Mucosa of gallbladder (tissue), 1 donor: Measurements from ENCODE around the gene FHIT. TPM values are rescaled to one million over a fixed set of nuclear protein-coding genes. Genes with fewer than 3 reads are reported as not detected.
A peak's percentile ranks its signal among the peaks of the same experiment; 100 is the strongest.

Experiments
- DNase-seq: peaks from one replicate; pipeline ENCODE4 v3.0.0-alpha.2; 2020; ENCODE audit warnings: low spot score
- total RNA-seq: library from RNA; stranded (reverse); gene quantifications from one replicate; pipeline ENCODE4 v1.2.1, GENCODE V29; 2021
- donor health status: DM: no; HTN: no; CAD: no.

The FHIT gene
- total RNA-seq, 1 donor from 2014 or later, result 38.6 TPM

DNA sequence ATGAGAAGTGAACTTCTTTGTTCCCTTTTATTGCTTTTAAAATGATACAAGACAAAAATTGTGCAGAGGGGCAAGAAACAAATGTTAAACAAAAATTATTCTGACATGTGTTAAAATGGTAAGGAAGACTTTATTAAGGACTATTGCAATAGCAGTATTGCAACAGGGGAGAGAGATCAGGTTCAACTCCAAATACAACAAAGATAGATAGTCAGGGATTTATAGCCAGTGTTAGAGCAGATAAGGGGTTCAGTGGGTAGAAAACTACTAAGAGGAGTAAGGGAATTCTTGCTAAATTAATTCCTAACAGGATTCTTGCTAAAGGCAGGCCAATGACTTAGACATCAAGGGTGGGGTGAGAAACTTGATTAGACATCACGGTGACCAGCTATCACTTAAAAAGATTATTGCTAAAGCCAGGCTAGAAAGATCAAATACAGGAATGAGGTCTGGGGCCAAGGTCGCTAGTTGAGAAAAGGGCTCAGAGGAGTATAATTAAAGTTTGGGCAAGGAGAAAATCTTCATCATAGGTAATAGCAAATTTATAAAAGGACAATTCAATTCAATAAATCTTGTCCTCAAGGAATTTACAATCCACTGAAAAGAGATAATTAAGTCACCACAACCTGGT lies 81.5 kb downstream of the FHIT start:
- no peak for DNase-seq

DNA sequence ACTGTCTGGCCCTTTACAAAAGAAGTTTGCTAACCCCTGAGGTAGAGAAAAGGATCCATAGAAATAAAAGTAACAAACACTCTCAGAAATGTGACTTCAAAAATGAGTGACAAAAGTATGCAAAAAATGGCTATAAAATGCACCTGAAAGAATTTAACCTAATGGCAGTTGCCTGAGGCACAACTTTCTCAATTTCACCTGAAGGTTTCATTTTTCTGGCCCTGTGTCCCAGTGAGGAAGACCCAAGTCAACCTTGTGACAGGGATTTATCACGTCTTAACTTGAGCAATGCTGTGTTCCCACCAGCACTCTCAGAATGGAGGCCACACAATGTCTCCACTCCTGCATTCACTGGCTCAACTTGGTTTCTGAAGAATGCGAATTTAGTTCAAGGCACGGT lies 83.0 kb downstream of the FHIT start:
- DNase-seq, result no peak

DNA sequence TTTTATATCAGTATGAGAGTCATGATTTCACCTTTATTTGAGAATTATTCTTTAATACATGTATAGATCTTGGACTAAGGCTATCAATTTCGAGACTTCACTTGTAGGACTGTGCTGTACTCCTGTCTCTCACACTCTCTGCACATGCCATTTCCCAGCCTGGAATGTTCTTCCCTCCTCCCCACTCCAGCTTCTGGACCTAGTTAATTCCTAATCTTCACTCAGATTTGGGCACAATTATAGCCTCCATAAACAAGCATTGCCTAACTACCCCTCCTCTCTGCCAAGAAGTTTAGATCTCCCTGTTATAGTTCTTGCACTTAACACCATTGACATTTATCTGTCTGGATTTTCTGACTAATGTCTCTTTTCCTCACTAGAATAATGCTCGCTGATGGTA lies 88.3 kb downstream of the FHIT start:
- no peak for DNase-seq

DNA sequence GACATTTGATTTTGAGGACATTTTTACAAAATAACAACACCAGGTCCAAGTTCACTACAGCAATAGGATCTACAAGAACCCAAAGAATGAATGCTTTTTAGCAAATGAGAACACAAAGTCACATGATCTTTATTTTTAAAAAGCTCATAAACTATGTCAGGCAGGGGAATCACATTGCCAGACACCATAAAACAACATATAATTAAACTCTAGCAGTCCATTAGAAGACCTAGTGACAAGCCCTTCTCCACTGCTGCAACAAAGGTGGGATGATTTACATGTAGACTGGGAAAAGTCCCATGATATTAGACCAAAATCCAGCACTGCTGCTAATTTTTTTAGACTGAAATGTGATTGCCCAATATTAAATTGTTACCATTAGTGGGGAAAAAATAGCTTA lies 92.6 kb downstream of the FHIT start:
- DNase-seq, result no peak

DNA sequence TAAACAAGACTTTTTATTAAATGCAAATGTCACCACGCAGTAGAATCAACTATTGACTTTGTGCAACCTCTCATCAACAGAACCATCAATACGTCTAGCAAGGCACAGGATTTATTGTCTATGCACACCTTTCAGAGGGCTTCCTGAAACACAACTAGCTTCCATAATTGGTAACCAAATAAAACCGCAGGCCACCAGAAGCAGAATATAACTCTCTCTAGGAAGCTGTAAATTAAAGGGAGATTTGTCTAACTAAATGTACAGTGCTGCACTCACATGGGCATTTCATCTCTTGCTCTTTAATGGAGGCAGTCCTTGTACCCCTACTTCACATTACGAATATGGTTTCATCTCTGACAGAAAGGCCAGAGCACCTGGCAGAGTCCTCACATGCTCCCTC lies 93.0 kb downstream of the FHIT start:
- no peak for DNase-seq

DNA sequence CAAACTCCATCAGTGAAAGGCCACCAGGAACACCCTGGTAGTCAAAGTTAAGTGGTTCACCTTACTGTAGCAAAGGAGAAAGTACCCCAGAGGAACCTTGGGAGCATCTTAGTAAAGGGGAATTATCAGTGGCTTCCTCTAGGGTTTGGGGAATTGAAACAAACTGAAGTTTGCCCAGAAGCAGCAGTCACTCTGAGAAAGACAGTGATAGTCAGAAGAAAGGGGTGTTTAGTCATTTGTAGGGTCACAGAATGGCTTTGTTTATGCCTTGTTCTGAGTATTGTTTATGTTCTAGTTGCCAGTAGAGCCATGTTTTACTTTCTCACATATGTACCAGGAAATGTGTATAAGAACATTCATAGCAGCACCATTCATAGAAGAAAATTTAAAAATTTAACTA lies 93.8 kb downstream of the FHIT start:
- DNase-seq, result no peak

DNA sequence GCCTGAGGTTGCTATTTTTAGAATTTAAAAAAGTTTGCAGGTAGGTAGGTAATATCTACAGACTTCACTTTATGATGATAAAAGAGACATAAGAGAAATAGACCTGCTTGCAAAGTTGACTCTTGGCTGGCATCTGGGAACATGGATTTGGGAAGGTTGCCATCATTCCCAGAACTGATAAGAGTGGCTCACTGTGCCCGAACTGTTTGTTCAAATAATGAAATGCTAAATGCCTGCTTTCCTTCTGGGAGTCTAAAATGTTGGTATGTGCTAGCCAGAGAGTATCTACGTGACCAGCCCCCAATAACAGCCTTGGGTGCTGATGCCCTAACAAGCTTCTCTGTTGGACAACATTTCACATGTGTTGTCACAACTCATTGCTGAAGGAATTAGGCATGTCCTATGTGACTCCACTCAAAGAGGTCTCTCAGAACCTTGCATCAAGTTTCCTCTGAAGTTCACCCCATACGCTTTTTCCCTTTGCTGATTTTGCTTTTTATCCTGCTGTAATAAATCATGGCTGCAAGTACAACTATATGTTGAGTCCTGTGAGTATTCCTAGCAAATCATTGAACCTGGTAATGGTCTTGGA lies 95.5 kb downstream of the FHIT start:
- peak; percentile 27 for DNase-seq

DNA sequence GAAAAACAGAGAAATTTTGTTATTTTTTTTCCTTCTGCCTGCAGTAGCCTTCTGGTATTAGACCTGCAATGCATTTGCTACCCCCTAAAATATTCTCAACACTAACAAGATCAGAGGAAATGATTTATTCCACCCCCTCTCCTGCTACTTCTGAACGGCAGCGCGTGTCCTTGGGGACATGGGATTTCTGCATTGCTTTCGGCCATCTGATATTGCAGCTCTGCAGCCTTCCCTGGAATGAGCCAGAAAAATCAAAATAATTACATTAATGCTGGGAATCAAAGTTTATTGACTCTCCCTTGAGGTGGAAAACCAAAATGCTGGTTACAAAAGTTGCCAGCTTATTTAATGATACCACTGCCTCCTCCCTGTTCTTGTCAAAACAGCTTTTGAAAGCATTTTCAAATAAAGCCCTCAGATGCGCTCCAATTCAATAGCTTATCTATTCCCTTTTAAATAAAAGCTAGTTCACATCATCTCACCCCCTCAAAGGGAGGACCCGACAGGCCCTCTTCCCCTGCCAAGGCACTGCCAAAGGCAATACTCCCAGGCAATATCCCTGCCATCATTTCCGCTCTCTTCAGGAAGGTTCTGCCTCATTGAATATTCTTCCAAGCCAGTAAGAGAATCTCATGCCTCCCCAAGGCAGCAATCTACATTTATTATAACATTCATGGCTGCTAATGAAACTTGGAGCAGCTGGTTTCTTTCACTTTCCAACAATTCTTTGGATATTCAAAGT lies 96.6 kb downstream of the FHIT start:
- DNase-seq, result no peak

DNA sequence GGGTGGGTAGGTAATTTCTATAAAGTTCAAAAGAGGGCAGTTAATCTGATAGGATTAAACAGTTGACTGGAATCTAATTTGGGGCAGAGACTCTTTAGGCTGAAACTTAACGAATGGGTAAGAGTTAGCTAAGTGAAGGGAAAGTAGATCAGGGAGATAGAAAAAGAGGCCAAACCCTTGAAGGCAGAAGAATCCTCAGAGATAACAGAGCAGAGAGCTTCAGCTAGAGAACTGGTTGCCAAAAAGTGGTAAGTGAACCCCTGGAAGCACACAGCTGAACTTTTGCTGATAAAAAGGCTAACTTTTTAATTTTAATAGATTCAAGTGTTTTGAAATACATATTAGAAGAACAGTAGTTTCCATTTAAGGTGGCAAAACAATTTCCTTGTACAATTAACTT lies 99.2 kb downstream of the FHIT start:
- no peak for DNase-seq

DNA sequence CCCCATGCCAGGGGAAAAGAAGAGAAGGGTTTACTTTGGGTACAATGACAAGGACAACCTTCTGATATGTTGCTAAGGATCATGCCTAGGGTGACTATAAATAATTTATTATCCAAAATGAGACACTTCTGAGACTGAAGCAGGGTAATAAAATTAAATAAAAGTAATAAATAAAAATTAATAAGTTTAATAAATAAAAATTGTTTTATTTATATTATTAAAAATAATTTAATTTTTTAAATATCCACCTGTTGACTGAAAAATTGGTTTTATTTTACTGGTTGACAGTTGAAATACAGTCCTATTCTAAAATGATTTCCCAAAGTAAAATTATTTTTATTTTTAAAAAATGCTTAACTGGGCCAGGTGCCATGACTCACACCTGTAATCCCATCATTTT lies 102.0 kb downstream of the FHIT start:
- DNase-seq, result no peak

DNA sequence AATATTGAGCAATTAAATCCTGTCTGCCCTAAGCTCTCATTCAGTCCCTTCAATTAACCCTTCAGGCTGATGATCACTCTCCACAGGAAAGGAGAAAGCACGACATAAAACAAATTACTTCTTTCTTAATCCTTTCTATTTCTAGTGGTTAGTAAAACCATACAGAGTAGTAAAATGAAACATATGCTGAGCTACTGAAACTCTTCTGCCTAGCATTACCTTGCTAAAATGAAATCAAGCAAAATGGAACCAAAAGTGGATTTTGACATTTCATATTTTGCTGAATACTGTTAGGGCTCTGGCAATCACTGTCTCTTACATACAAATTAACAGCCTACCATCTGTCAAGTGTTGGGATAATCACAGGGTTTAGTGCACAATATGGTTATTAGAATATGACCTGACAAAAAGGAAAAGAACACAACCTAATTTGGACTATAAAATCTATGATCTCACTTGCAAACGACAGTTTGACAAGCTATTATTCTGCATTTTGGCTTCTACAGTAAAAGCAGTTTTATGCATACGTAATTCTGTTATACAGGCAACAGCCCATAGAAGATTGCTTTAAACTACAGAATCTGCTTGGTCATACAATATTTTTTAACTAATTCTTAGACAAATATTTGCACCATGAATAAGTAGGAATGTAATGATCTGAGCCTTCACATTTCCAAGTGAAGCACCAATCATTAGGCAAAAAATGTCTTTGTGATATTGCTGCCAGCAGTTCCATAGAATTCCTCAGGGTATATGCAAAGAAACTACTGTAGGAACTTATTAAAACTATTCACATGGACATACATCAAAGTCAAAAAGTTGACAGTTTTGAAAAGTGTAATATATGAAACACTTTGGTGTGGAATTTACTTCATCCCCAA lies 105.0 kb downstream of the FHIT start:
- DNase-seq, result no peak

DNA sequence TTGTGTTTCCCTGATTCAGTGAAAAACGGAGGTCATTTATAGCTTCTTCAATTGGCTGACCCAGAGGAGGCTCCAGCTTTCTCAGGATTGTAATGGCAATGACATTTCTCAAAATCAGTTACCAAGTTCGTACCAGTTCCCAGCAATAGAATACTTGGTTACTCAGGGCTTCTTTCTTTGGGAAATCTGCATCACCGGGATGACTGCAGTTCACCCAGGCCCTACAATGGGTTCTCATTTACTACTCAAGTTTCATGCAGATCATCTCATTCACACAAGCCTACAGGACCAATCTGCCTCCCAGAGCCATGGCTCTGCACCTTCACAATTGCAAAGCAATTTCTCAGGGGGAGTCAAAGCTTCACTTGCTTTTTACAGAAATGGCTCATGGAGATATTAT lies 109.6 kb downstream of the FHIT start:
- DNase-seq, result no peak

DNA sequence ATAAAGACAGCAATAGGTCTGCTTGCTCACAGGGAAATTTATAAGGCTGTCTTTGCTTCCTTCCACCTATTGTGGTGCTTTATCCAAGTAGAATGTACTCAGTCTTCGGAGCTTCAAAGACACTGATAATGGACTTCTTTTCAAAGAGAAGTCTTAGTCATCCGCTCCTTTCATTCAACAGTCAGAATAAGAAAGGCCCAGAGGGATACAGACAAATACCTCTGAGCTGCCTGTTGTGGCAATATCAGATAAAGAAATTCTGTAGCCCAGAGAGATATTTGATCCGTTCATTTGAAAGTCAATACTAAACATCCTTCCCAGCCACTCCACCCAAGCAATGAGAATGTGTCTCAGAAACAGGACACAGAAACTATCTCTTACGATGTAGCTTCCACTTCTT lies 110.0 kb downstream of the FHIT start:
- no peak for DNase-seq

DNA sequence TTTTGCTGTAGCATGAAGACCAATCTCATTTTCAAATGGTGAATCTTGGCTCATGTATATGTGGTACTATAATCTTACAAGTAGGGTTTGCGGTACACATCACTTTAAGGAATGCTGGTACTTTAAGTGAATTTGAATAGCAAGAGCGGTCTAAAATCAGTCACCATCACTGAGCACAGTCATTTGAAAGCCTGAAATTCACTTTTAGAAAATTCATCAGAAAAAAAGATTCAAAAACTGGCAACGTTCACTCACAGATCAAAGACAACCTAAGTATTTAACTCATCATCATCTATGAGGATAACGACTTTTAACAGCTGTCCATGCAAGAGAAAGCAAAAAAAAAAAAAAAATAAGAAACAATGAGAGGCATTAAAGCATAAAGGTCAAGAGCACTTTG lies 111.6 kb downstream of the FHIT start:
- no peak for DNase-seq

DNA sequence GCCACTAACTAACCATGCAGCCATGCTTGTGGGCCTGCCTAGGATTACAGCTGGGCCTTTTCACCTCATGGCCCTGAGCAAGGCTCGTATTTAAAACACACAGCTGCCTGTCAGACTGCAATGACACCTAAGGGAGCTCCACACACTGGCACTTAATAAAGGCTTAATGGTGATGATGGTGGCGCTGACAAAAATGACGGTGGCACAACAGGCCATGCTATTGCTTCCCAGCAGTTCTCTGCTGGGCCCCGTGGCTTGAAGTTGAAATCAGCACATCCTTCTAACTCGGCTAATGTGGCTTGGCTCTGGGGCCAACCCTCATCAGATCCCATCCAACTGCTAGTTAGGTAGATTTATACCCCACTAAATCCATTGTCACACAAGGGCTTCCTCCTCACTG lies 112.9 kb downstream of the FHIT start:
- no peak for DNase-seq

DNA sequence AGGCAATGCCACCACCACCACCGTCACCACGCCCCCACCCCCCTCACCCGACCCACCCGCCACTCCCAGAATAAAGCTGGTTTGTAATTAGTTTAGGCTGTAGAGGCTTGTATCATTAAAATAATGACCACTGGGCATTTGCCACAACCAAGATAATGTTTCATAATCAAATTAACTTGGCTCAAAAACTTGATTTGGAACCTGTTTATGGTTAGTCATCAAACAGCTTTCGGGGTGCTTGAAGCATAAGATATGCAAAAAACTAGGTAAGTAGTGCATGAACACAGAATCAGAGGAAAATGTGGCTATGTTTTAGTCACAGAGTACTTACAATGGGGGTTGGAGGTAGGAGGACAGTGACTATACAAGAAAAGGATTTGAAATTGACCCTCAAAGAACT lies 115.1 kb downstream of the FHIT start:
- no peak for DNase-seq

DNA sequence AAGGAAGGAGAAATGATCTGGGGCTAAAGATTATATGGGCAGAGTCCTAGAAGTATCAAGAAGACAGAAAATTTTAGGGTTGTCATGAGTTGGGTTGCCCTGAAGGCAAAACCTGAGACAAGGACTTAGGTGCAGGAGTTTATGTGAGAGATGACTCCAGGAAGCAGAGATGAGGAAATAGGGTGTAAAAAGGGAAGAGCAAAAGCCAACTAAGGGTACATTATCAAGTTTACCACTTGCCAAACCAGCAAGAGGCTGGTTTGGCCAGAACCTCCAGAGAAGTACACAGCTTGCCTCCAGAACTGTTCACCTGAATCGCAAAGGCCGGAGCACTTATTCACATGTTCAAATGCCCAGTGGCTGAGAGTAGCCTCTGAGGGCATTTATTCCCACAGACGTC lies 116.7 kb downstream of the FHIT start:
- no peak for DNase-seq

DNA sequence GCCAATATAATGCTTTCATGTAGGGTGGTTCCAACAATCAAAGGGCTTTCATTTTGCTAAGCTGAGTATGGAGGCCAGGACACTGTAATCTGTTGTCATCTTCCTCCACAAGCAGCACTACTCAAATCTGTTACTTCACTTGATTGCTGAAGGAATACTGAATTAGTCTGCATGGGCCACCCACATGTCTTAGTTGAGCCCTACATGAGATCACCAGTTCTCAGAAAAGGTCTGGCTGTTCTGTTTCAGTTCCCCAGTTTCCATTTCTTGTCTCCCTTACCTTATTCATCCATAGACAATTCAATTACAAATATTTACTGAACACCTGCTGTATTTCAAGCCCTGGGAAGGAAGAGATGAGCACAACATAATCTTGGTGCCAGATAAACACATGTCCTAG lies 119.2 kb downstream of the FHIT start:
- no peak for DNase-seq

DNA sequence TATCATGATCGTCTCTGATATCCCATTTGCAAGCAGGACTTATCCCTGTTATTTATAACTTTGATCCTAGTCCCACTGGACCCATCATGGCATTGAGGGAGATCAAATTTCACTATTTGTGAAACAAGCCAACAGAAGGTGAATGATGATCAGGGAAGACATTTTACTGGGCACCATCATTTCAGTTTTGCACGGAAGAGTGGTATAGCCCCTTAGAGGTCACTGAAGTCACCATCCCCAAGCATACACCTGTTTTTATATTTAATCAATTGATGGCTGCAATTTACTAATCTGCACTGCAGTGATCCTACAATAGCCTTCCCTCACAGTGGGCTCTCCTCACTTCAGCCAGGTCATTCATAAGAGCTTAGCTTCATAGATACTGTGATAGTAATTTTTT lies 132.4 kb downstream of the FHIT start:
- no peak for DNase-seq

DNA sequence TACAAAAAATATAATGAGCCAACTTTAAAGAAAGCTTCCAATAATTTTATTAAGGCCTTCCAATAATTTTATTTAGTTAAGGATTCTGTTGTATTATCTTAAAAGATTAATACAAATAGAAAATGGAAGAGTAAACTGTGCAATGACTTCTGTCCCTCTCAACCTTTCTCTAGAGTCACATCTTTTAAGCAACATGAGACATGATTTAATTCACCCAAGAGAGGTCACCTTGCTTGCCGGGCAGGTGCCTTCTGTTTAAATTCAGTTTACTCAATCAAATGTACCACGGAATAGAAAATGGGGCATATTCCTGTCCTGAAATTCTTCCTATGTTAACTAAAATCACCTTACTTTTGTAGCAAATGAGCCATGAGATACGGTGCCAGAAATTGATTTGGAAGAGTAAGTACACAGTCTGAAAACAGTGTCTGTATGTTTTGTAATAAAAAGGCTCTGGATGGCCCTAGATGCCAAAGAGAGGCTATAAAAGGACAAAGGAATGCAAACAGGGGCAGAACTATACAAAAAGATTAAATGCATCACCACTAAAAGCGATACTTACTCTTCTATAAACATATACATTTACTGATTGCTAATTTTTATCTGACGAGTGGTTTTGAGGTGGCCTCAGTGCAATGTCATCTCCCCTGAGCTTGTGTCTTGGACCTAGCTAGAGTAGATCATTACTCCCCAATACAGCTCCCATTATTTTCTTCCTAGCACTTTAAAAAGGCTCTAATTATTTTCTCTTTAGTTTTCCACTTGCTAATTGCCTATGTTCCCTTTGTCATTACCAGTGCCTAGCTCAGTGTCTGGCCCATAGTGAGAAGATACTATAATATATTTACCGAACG lies 134.0 kb downstream of the FHIT start:
- no peak for DNase-seq

DNA sequence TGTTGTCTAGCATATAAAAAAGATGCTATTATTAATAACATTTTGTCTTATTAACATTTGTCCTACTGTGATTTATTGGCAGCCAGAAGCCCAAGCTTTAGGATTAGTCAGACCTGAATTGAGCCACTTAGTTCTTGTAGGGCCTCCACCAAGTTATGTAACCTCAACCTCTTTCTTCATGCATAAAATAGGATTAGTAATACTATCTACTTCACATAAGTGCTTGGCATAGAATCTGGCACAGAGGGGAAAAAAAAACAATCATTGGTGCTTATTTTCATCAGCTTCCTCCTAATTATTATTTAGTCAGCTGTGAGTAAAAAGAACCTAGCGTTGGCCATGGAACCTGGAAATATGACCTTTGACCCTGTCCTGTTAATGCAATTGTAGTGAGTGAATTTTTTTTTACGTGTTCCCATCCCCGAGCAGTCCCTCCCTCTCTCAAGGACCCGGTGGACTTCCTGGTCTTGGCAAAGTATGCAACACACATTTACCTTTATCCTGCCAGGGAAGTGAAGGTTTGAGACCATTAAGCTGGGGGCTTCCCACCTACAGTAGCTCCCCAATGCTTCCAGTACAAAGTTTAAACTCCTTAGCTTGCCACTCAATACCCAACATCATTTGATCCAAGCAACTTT lies 136.8 kb downstream of the FHIT start:
- DNase-seq, result no peak
